Measurements from ENCODE around the gene PGM2L1. TPM values are rescaled to one million over a fixed set of nuclear protein-coding genes. Genes with fewer than 3 reads are reported as not detected.
"Not testable (repeated sequence)": the region's sequence is repeated elsewhere in the genome, so short reads cannot be mapped to it uniquely, and the experiment has no call there.

PGM2L1 gene
- total RNA-seq, 1 donor from 2014 or later, result 6.4 TPM

- no peak for DNase-seq (ENCODE audit: low spot score)
Measured at GRCh38 chr11:74338963-74339362, 59.3 kb downstream of the PGM2L1 start.

DNA sequence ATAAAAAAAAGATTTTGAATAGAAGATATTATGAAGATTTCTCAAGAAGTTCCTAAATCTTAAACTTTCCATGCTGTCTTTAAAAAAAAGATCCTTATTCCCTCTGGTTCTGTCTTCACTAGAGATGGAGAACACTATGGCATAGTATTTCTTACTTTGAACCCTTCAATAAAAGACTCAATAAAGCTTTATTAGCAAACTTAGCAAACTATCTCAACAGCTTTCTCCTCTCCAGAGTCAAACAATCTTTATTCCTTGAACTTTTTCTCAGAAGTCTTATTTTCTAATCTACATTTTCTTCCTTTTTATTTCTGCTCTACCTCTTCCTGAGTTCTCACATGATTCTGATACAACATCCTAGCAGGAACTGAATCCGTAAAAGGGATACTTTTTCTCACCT is 65.0 kb downstream of the PGM2L1 start:
- no peak for DNase-seq (ENCODE audit: low spot score)

- DNase-seq (ENCODE audit: low spot score), result no peak
Measured at GRCh38 chr11:74332291-74332690, 65.9 kb downstream of the PGM2L1 start.

- not testable (repeated sequence) for DNase-seq (ENCODE audit: low spot score)
Measured at GRCh38 chr11:74331000-74331399, 67.2 kb downstream of the PGM2L1 start.

- no peak for DNase-seq (ENCODE audit: low spot score)
Measured at GRCh38 chr11:74330075-74330858, 68.0 kb downstream of the PGM2L1 start.

DNA sequence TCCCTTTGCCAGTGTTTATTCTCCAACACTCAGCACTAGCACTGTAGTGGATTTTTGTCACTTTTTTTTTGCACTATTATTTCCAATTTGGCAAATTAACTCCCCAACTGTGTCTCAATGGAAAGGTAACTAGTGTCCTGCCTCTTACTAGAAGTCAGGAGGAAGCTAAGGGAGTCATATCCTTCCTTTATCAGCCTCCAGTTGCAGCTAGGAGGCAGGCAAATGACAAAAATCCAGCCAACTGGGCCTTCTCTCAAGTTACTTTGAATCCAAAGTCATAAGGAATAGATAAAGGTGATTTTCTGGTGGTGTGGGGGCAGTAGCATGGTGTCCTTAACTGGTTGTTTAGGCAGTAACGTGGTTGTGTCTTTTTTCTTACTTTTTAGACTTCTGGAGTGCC is 71.2 kb downstream of the PGM2L1 start:
- no peak for DNase-seq (ENCODE audit: low spot score)

DNA sequence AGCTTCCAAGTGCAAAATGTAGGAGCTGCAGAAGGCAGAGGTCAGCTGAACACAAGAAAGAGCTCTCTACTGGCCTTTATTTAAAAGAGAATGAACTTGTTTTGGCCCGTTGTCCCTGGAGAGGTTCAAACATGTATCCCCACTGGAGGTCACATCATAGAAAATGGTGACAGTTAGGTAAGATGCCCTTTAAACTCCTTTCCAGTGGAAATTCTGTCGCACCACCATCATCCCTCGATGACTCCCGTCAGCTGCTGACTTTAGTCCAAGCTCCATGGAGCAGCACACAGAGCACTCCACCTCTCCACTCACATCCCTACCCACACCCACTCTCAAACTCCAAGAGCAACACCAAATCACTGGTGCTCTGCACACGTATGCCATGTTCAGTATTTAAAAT is 71.6 kb downstream of the PGM2L1 start:
- no peak for DNase-seq (ENCODE audit: low spot score)

DNA sequence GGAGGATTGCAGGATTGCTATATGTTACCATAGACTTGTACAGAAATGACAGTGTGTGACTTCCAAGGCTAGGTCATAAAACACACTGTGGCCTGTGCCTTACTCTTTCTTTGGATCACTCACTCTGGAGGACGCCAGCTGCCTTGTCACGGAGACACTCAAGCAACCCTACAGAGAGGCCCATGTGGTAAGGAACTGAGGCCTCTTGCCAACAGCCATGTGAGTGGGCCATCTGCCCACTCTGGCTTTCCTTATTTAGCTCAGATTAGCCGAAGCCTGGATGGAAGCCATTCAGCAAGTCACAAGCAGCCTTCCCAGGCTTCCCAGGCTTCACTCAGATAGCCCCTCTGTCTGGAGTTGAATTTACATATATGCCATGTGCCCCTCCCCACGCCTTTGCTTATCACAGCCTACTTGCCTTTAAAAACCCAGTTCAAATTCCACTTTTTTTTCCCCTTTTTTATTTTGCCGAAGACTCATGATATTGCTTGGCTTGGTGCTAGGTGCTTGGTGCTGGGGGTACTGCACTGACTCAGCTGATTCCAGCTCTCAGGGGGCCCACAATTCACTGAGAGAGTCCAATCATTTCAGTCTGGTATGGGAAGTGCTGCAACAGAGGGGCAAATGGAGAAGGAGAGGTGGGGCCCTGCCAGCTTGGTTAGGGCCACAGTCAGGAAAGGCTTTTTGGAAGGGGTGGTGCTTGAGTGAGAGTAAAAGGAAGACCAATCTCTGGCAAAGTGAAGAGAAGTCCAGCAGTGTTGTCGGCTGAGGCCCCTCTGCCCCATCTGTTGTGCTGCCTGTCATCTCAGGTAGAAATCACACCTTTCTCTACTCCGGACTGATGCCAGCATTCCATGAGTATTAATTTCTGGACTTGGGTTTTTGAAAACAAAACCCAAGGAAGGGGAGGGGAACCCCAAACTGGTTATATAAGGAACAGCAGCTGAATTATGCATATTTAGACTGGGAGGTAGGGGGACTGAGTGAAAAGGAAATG is 72.3 kb downstream of the PGM2L1 start:
- DNase-seq (ENCODE audit: low spot score), result peak; percentile 80

DNA sequence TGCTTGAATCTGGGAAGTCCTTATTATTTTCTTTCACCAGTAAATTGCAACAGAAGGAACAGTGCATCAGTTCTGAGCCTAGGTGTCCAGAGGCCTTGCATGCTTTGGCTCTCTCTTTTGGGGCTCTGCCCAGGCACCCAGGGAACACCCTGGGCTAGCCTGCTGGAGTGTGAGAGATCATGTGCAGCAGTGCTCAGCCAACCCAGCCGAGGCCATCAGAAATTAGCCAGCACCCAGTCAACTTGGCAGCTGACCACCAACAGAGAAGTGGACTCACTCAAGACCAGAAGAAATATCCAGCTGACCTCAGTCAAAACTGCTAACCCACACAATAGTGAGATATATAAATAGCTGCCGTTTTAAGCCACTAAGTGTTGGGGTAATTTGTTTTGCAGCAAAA is 75.6 kb downstream of the PGM2L1 start:
- no peak for DNase-seq (ENCODE audit: low spot score)

- DNase-seq (ENCODE audit: low spot score), result no peak
Measured at GRCh38 chr11:74321487-74322188, 76.6 kb downstream of the PGM2L1 start.

DNA sequence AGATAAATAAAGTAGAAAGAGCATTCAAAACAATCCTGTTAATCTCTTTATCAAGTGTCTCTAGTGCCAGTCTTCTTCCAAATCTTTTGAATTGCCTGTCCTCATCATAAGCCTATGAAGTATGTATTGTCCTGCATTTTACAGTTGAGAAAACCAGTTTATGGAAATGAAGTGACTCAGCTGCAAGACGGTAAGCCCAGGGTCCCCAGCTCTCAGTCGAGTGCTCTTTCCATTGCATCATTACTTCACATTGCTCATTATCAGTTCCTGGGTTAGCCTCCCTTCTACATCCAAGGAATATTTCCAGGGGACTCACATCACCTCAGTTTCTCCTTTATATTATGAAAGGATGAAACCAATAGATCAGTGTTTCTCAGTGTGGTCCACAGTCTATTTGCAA is 77.7 kb downstream of the PGM2L1 start:
- DNase-seq (ENCODE audit: low spot score), result no peak

DNA sequence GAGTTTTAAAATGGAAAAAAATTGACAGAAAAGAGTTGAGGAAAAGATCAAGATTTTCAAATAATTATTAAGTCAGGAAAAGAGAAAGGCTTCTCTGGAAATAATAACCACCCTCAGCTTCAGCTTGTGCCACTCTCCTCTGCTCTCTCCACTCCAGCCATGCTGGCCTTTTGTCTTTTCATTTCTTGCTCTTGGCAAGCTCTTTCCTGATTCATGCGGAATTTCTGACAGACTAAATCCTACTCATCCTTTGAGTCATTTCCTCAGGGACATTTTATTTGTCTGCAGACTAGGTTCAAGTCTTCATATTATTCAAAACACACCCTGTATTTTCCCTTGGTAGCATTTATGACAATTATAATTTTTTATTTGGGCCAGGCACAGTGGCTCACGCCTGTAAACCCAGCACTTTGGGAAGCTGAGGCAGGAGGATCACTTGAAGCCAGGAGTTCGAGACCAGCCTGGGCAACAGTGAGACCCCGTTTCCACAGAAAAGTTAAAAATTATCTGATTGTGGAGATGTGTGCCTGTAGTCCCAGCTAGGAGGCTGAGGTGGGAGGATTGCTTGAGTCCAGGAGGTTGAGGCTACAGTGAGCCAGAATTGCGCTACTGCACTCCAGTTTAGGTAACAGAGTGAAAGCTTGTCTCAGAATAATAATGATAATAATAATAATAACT is 79.0 kb downstream of the PGM2L1 start:
- no peak for DNase-seq (ENCODE audit: low spot score)

DNA sequence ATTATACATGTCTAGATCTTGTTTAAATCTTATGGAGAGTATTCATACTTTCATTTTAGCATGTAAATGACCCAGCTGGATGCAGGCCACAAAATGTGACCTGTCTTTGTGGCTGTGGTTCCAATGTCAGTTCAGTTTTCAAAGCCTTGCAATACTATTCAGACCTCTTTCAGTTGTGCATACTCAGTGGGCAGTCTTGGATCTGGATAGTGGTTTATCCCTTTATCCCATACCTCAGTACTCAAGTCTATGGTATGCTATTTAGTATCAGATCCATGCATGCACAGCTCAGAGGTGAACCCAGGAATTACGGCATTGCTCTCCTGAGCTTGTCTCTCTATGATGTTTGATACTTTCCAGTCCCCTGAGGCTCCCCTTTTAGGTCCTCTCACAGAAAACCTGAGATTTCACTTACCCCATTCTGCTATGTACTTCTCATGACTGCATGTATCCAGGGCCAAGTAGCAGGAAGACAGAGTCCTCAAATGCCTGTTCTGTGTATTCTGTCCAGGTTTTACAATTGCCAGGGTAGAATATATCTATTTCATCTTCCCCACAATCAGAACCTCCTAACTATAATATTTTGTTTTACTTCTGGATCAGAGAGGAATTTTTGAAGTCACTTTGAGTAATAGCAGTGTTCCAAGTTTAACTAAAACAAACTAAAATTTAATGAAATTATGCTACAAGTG is 79.8 kb downstream of the PGM2L1 start:
- DNase-seq (ENCODE audit: low spot score), result no peak

GRCh38 chr11:74316772-74317505 is 81.3 kb downstream of the PGM2L1 start:
- DNase-seq (ENCODE audit: low spot score), result no peak

GRCh38 chr11:74312326-74312725 is 85.9 kb downstream of the PGM2L1 start:
- no peak for DNase-seq (ENCODE audit: low spot score)

- peak; percentile 72 for DNase-seq (ENCODE audit: low spot score)
Measured at GRCh38 chr11:74311352-74311926, 86.8 kb downstream of the PGM2L1 start, which contains the start of gene P4HA3. Gene P4HA3, minus strand, starts transcription at chr11:74311640. Its CDS starts 29 bp downstream, at chr11:74311611.

- DNase-seq (ENCODE audit: low spot score), result no peak
Measured at GRCh38 chr11:74310857-74311256, 87.4 kb downstream of the PGM2L1 start.

DNA sequence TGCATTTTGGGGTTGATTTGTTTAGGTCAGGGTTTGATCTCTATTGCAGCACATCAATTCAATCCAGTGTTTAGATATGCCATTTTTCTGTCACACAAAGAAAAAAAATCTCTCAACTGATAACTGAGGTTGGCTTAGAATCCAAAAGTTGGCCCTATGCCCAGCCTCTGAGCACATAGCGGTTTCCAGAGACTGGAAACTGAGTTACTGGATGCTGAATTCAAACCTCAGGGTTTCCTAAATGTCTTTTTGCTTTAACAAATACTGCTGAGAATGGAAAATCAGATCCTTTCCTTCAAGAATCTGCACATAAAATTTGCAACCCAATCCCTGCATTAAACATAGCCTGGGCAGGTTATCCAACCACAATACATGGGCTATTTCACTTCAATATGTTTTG is 90.8 kb downstream of the PGM2L1 start:
- no peak for DNase-seq (ENCODE audit: low spot score)

DNA sequence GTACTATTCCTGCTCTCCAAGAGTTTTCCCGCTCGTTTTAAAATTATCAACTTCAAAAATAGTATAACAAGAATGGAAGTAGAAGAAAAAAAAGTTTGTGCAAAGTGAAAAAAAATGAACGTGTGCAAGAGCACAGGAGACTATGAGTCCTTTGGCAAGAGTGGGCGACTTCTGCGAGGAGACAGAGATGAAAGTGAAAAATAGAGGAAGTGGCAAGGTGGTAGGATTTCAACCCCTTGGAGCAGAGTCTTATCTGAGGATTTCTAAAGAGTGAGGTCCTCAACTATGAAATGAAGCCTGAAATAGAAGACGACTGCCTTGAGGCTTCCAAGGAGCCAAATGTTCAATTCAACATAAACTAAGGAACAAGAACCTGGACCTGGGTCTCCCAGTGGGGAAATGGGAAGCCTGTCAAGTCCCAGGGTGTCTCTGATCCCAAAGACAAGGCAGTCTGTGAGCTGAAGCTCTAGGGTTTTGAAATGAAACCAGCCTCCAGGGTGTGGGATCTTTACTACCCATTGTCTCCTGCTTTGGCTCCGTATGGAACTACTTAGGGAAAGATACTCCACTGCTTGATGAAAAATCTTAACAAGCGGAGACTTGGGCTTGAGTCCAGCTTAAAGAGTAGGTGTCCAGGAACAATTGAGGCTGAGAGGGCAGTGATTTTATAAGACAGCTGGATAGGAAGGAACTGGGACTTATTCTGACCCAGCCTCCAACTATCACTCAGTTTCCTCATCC is 91.6 kb downstream of the PGM2L1 start:
- no peak for DNase-seq (ENCODE audit: low spot score)

All from ureter (tissue), 1 donor.